Transverse colon (tissue), 4 donors: Measurements from ENCODE around the gene KLRK1. TPM values are rescaled to one million over a fixed set of nuclear protein-coding genes. Genes with fewer than 3 reads are reported as not detected.
"Not testable (repeated sequence)": the region's sequence is repeated elsewhere in the genome, so short reads cannot be mapped to it uniquely, and the experiment has no call there.

Source experiments
- DNase-seq: peaks from one replicate; pipeline ENCODE4 v3.0.0-alpha.2; 2019
- H3K27ac ChIP-seq, 4 donors: fragments of 200-600 bp; sonication (generic); 2 replicates each; pipeline ENCODE4 v1.5.1; 2016 to 2018; ENCODE audit warnings: inconsistent platforms in 4 of 4
- H3K27me3 ChIP-seq: fragments of 200-600 bp; sonication (generic); 2 replicates; pipeline ENCODE4 v1.5.1; 2017; ENCODE audit warnings: inconsistent platforms
- H3K36me3 ChIP-seq, 4 donors: fragments of 200-600 bp; sonication (generic); 2 replicates each; pipeline ENCODE4 v1.5.1; 2017 to 2019; ENCODE audit warnings: inconsistent platforms in 4 of 4
- H3K4me1 ChIP-seq, 4 donors: fragments of 200-600 bp; sonication (generic); 2 replicates each; pipeline ENCODE4 v1.5.1; 2017 to 2020; ENCODE audit warnings: inconsistent platforms in 4 of 4
- H3K4me3 ChIP-seq, 4 donors: fragments of 200-600 bp; sonication (generic); 1 replicate in 1 of 4; 2 replicates in 3 of 4; pipeline versions ENCODE4 v1.5.1 to v1.6.1; 2017 to 2019; ENCODE audit warnings: inconsistent platforms in 4 of 4
- H3K9me3 ChIP-seq, 2 donors: fragments of 200-600 bp; sonication (generic); 2 replicates each; pipeline ENCODE4 v1.5.1; 2017 to 2019; ENCODE audit warnings: inconsistent platforms in 2 of 2
- CTCF ChIP-seq, 5 experiments: fragments of 200-600 bp in 3 of 5; fragments of 450-650 bp in 2 of 5; sonication (generic) in 3 of 5; IDR thresholded peaks; 1 replicate in 2 of 5; 2 replicates in 3 of 5; pipeline ENCODE4 v1.5.1; 2016 to 2017; ENCODE audit warnings: antibody characterized with exemption in 5 of 5, inconsistent platforms in 3 of 5, mild to moderate bottlenecking in 2 of 5, moderate library complexity in 1 of 5
- EP300 ChIP-seq: sonication (generic); formaldehyde crosslinking; IDR thresholded peaks from one replicate; pipeline ENCODE4 v1.6.1; 2017; ENCODE audit warnings: antibody characterized with exemption, low read depth
- POLR2A ChIP-seq: fragments of 450-650 bp; IDR thresholded peaks from one replicate; pipeline ENCODE4 v1.6.1; 2016; ENCODE audit warnings: antibody characterized with exemption, mild to moderate bottlenecking, moderate library complexity
- POLR2AphosphoS5 ChIP-seq, 3 donors: sonication (generic); formaldehyde crosslinking; IDR thresholded peaks; one replicate each; pipeline ENCODE4 v1.6.1; 2016; ENCODE audit warnings: antibody characterized with exemption in 3 of 3
- WGBS, 2 donors: methylation state at CpG; one replicate each; pipeline ENCODE4 v1.1.5; 2018; ENCODE audit warnings: low coverage in 1 of 2; 5-methylcytosine and 5-hydroxymethylcytosine counted together
- in situ Hi-C, 4 donors: fragments of 200-750 bp; cut with MboI; loops; one replicate each; pipeline versions ENCODE4 v1.15.0 to v1.15.1; 2017; ENCODE audit warnings: low sequenced_read_pairs in 3 of 4, low pct_ligation_motif_present in 1 of 4, low pct_unique_long_range_greater_than_20kb in 1 of 4
- intact Hi-C: fragments of 100-400 bp; cut with DNase I; formaldehyde crosslinking; loops from one replicate; pipeline ENCODE4 v1.15.1; 2023; ENCODE audit warnings: low total_unique reads
- total RNA-seq, 4 donors: library from RNA; depleted of rRNA; stranded (reverse); fragments of >200 nt; gene quantifications; one replicate each; pipeline ENCODE4 v1.1.0, GENCODE V29; 2016

KLRK1 gene
- total RNA-seq, 4 donors from 2014 or later = 4.9 to 5.4 (median 5.0) TPM; not detected in 1

GRCh38 chr12:10368206-10369171 lies 21.4 kb downstream of the KLRK1 start:
- intact Hi-C loops = no loop called here
- 82 to 85% methylated on average over 6 to 10 of the region's 10 CpGs for WGBS, 2 donors
- H3K27ac ChIP-seq = peak overlapping the region in 2 of 4 donors; percentile 31 to 36

GRCh38 chr12:10367714-10368113 lies 22.1 kb downstream of the KLRK1 start:
- 66 to 72% methylated on average over 4 of the region's 4 CpGs for WGBS, 2 donors
- H3K27ac ChIP-seq, intact Hi-C loops, H3K4me3 ChIP-seq, DNase-seq, H3K9me3 ChIP-seq, in situ Hi-C loops, H3K36me3 ChIP-seq, H3K27me3 ChIP-seq: not testable (repeated sequence)
- H3K4me1 ChIP-seq = peaks cover 13 to 49% (median 33%) of the 10 kb centered on the region in 4 donors

More at GRCh38 chr12:10368206-10369171, 21.4 kb downstream of the KLRK1 start:
- Histone ChIP-seq H3K4me3 (no peak overlapping the region), H3K4me1 (peaks cover 13 to 47% (median 32%) of the 10 kb centered on the region in 4 donors), H3K27me3 (no peaks in the 10 kb centered on the region), H3K36me3 (no peaks in the 10 kb centered on the region), H3K9me3 (no peaks in the 10 kb centered on the region)
- DNase-seq = no peak
- in situ Hi-C loops = no loop called here
- TF ChIP-seq POLR2A (no peak), POLR2AphosphoS5 (IDR thresholded peaks at IDR 0.05) (no peak), CTCF (IDR thresholded peaks at IDR 0.05) (no peak), EP300 (no peak)

GRCh38 chr12:10366875-10367274 lies 23.0 kb downstream of the KLRK1 start:
- intact Hi-C loops (no loop called here), in situ Hi-C loops (no loop called here)
- peaks cover 13 to 50% (median 35%) of the 10 kb centered on the region in 4 donors for H3K4me1 ChIP-seq
- no peaks in the 10 kb centered on the region for H3K9me3 ChIP-seq
- no peak overlapping the region for H3K4me3 ChIP-seq
- TF ChIP-seq CTCF (IDR thresholded peaks at IDR 0.05) (peak in 4 of 5 experiments; percentile 8 to 24 (median 20)), POLR2AphosphoS5 (IDR thresholded peaks at IDR 0.05) (no peak)
- no peaks in the 10 kb centered on the region for H3K36me3 ChIP-seq
- no peak for DNase-seq
- H3K27me3 ChIP-seq = no peaks in the 10 kb centered on the region
- peak overlapping the region; percentile 89 to 96 (median 94) for H3K27ac ChIP-seq

GRCh38 chr12:10365696-10366405 lies 24.0 kb downstream of the KLRK1 start:
- TF ChIP-seq CTCF (IDR thresholded peaks at IDR 0.05) (peak in 3 of 5 experiments; percentile 27 to 41 (median 36)), EP300 (no peak), POLR2AphosphoS5 (IDR thresholded peaks at IDR 0.05) (no peak)
- intact Hi-C loops (no loop called here), in situ Hi-C loops (no loop called here)
- Histone ChIP-seq H3K27me3 (no peaks in the 10 kb centered on the region), H3K36me3 (no peaks in the 10 kb centered on the region), H3K4me1 (peaks cover 13 to 42% (median 29%) of the 10 kb centered on the region in 4 donors), H3K27ac (peak overlapping the region; percentile 89 to 96 (median 94)), H3K9me3 (no peaks in the 10 kb centered on the region), H3K4me3 (peak overlapping the region in 3 of 4 donors; percentile 60 to 63 (median 61))
- DNase-seq = no peak
- WGBS, 2 donors = 22 to 28% methylated on average over 6 of the region's 6 CpGs
